GM18526 (cell line): ENCODE data around the gene CAVIN3.

Source experiments
- POLR2A ChIP-seq: IDR thresholded peaks from 3 replicates; pipeline ENCODE4 v1.6.1; 2011; ENCODE audit not compliant: insufficient read length; ENCODE audit errors: extremely low read depth

CAVIN3 gene

DNA sequence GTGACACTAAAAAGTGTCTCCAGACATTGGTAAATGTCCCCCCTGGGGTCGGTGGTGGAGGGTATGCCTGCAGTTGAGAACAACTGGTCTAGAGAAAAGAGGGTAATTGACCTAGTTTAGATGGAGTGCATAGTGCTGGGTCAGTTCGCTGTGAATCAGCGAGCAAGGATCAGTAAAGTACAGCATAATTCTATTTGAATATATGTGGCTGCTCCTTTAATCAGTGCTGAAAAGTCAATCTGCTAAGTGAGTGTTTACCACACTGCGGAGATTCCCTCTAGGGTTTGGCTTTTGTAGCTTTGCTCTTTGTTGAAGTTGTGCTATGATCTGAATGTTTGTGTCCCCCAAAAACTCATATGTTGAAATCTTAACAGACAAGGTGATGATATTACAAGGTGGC lies 15.0 kb downstream of the CAVIN3 start:
- no peak for TF ChIP-seq POLR2A

DNA sequence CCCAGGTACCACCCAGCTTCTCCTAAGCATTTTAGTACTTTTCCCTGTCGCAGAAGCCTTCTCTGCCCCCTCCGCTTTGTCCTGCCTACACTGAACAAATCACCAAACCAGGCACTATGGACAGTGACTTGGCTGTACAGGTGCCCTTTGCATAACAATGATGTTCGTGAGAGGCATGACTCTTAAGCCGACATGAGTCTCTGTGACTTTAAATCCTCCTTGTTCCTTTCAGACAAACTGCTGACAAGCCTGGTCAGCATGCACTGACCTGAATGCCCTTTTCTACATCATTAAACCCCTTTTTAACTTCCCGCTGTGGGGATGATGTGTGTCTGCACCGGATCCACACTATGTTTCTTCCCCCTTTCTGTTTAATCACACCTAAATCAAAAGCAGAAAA lies 16.6 kb downstream of the CAVIN3 start:
- TF ChIP-seq POLR2A = no peak

- TF ChIP-seq POLR2A = no peak
Measured at GRCh38 chr11:6301096-6301495, 19.2 kb downstream of the CAVIN3 start.

DNA sequence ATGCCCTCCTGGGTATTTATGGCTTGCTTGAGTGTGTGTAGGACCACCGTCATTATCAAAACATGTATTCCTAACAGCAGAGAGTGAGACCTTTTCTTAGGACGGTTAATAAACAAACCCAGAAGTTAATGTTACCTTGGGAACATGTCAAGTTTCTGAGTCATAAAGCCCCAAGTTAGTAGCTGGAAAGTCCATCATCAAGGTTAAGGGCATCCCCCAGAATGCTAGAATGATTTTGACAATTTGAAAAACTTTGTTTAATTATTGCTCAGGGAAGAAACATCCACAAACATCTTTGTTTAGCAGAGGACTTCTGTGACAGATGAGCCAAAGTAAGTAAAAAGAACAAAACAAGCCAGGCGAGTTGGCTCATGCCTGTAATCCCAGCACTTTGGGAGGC lies 20.0 kb downstream of the CAVIN3 start:
- no peak for TF ChIP-seq POLR2A

DNA sequence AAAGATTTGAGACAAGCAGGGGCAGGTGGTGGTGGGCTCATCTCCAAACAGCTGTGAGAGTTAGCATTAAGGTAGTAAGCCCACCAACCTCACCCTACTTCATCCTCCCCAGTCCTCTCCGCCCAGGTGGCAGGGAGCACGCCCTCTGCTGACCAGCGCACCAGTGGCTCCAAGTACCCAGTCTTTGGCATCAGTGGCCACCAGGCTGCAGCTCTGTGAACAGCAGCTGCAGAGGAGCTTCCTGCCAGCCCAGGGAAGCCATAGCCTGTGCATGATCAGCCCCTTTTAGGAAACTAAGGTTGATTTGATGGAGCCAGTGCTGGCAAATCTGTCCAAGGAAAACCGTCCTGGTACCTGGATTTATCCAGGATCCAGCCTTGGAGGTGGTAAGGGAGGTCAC lies 21.7 kb downstream of the CAVIN3 start:
- TF ChIP-seq POLR2A = no peak

- no peak for TF ChIP-seq POLR2A
Measured at GRCh38 chr11:6297831-6298230, 22.5 kb downstream of the CAVIN3 start.

DNA sequence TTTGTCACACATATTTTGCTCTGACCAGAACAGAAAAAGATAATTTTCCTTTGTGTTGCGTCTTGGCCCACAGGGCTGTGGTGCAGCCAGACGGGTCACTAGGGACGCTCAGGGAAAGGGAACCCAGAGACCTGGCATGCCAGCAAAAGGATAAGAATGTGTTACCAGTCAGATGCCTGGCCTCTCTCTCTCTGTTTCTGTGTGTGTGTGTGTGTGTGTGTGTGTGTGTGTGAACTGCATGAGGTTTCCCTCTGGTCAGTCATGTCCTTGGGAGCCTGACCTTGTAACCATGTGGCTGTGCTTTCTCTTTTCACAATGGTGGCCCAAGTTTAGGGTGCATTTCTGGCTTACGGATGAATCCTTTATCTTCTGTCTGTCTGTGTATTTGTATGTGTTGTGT lies 35.3 kb downstream of the CAVIN3 start:
- no peak for TF ChIP-seq POLR2A

GRCh38 chr11:6284250-6284649 lies 36.1 kb downstream of the CAVIN3 start:
- TF ChIP-seq POLR2A = no peak

GRCh38 chr11:6283453-6284023 lies 36.8 kb downstream of the CAVIN3 start:
- no peak for TF ChIP-seq POLR2A

DNA sequence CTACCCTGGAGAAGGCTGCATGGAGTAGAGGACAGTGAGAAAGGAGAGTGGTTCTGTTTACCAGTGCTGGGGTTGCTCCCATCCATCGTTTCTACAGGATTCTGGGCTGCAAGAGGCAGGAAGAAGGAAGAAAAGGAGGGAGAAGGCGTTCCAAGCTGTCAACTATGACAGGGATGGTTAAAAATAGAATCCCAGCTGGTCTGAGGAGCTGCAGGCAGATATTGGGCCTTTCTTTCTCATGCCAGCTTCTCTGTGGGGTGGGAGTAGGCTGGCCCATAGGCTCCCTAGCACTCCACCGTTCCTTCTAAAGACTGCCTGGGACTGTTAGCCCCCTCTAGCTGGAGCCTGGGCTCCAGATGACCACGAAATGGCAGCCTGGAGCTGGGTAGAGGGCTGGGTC lies 47.1 kb downstream of the CAVIN3 start:
- no peak for TF ChIP-seq POLR2A

GRCh38 chr11:6271598-6271997 lies 48.7 kb downstream of the CAVIN3 start:
- TF ChIP-seq POLR2A = no peak

- TF ChIP-seq POLR2A = no peak
Measured at GRCh38 chr11:6270584-6271246, 49.6 kb downstream of the CAVIN3 start.

DNA sequence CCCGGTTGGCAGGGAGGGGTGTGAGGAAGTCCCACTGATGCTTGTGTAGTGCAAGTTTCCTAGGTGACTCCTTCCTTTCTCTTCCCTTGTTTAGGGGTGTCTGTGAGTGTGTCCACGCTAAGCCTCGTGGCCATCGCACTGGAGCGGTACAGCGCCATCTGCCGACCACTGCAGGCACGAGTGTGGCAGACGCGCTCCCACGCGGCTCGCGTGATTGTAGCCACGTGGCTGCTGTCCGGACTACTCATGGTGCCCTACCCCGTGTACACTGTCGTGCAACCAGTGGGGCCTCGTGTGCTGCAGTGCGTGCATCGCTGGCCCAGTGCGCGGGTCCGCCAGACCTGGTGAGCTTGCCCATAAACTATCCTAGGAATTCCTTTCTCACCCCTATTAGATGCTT lies 50.3 kb downstream of the CAVIN3 start:
- no peak for TF ChIP-seq POLR2A
